BE2C (cell line): ENCODE measurements around the gene HNRNPDL.

Experiments
- DNase-seq: peaks from one replicate; pipeline ENCODE4 v3.0.0-alpha.2; 2020
- H3K27me3 ChIP-seq: fragments of 250-450 bp; sonication (Bioruptor Pico); 2 replicates; pipeline ENCODE4 v1.5.1; 2020; ENCODE audit warnings: mild to moderate bottlenecking
- H3K36me3 ChIP-seq: fragments of 250-450 bp; sonication (Bioruptor Pico); 2 replicates; pipeline ENCODE4 v1.5.1; 2020; ENCODE audit warnings: mild to moderate bottlenecking
- H3K4me1 ChIP-seq: fragments of 250-450 bp; sonication (Bioruptor Pico); 2 replicates; pipeline ENCODE4 v1.5.1; 2020
- H3K4me3 ChIP-seq: 2 replicates; pipeline ENCODE4 v1.5.1; 2011; ENCODE audit warnings: low read depth, low read length
- H3K9me3 ChIP-seq: fragments of 250-450 bp; sonication (Bioruptor Pico); 2 replicates; pipeline ENCODE4 v1.5.1; 2020
- TF ChIP-seq, protein P1 (sequence below): IDR thresholded peaks from 2 replicates; pipeline ENCODE4 v1.5.1; 2012; ENCODE audit warnings: mild to moderate bottlenecking, low read depth, low read length

HNRNPDL gene

DNA sequence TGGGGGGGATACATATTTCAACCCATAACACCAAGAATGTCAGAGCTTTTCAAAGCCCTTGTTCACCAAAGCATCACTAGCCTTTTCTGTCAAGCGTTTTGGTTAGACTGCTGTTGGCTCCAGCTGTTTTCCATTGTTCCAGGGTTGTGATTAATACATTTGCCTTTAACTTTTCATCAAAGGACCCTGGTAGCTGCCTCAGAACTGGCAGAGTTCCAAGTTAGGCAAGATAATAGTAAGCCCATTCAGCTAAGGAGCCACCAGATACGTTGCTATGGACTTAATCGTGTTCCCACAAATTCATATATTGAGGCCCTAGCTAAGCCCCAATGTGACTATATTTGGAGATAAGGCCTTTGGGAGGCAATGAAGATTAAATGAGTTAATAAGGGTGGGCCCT lies 37.2 kb upstream of the HNRNPDL start:
- no peak overlapping the region for H3K4me3 ChIP-seq
- TF ChIP-seq, protein P1, sequence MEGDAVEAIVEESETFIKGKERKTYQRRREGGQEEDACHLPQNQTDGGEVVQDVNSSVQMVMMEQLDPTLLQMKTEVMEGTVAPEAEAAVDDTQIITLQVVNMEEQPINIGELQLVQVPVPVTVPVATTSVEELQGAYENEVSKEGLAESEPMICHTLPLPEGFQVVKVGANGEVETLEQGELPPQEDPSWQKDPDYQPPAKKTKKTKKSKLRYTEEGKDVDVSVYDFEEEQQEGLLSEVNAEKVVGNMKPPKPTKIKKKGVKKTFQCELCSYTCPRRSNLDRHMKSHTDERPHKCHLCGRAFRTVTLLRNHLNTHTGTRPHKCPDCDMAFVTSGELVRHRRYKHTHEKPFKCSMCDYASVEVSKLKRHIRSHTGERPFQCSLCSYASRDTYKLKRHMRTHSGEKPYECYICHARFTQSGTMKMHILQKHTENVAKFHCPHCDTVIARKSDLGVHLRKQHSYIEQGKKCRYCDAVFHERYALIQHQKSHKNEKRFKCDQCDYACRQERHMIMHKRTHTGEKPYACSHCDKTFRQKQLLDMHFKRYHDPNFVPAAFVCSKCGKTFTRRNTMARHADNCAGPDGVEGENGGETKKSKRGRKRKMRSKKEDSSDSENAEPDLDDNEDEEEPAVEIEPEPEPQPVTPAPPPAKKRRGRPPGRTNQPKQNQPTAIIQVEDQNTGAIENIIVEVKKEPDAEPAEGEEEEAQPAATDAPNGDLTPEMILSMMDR = no peak
- no peaks in the 10 kb centered on the region for H3K9me3 ChIP-seq
- H3K36me3 ChIP-seq = peaks cover 20% of the 10 kb centered on the region
- H3K4me1 ChIP-seq = peaks cover 6% of the 10 kb centered on the region
- DNase-seq = peak; percentile 33
- H3K27me3 ChIP-seq = no peaks in the 10 kb centered on the region

- Histone ChIP-seq H3K27me3 (no peaks in the 10 kb centered on the region), H3K4me3 (no peak overlapping the region), H3K4me1 (peaks cover 11% of the 10 kb centered on the region), H3K9me3 (no peaks in the 10 kb centered on the region), H3K36me3 (peaks cover 45% of the 10 kb centered on the region)
- no peak for DNase-seq
- TF ChIP-seq, protein P1 = no peak
Observed at GRCh38 chr4:82463221-82463620, 33.0 kb upstream of the HNRNPDL start.

DNA sequence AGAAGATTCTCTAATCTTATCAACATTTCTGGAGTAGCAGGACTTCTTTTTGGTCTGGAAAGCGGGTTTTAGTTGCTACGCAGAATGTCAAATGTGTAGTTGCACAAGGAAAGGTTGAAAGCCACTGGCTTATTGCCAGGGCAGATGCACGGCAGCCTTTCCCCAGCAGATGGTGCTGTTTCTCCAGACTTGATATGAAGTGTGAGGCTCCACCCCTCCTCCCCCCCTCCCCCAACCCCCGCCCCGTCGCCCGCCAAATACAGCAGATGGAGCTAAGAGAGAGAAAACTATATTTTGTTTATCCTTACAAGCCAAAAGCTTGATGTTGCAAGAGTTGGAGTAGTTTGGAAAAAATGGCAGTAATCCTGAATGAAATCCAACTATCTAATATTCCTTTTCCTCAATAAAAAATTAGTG lies 32.2 kb upstream of the HNRNPDL start:
- DNase-seq = peak; percentile 84
- Histone ChIP-seq H3K36me3 (peaks cover 47% of the 10 kb centered on the region), H3K27me3 (no peaks in the 10 kb centered on the region), H3K9me3 (no peaks in the 10 kb centered on the region), H3K4me1 (peaks cover 9% of the 10 kb centered on the region), H3K4me3 (no peak overlapping the region)
- TF ChIP-seq, protein P1 = peak; percentile 75

GRCh38 chr4:82461710-82462109 lies 31.4 kb upstream of the HNRNPDL start:
- H3K4me3 ChIP-seq = no peak overlapping the region
- peaks cover 4% of the 10 kb centered on the region; the same call in 1 of the 2 replicates for H3K4me1 ChIP-seq
- TF ChIP-seq, protein P1 = no peak
- H3K27me3 ChIP-seq = no peaks in the 10 kb centered on the region
- H3K9me3 ChIP-seq = no peaks in the 10 kb centered on the region
- peaks cover 48% of the 10 kb centered on the region for H3K36me3 ChIP-seq
- no peak for DNase-seq

GRCh38 chr4:82458729-82459128 lies 28.5 kb upstream of the HNRNPDL start:
- TF ChIP-seq, protein P1 = no peak
- 0 out of 2 replicates have a peak, but pooled peaks cover 4% of the 10 kb centered on the region for H3K4me1 ChIP-seq
- H3K27me3 ChIP-seq = no peaks in the 10 kb centered on the region
- H3K4me3 ChIP-seq = no peak overlapping the region
- peaks cover 68% of the 10 kb centered on the region for H3K36me3 ChIP-seq
- H3K9me3 ChIP-seq = no peaks in the 10 kb centered on the region
- no peak for DNase-seq

DNA sequence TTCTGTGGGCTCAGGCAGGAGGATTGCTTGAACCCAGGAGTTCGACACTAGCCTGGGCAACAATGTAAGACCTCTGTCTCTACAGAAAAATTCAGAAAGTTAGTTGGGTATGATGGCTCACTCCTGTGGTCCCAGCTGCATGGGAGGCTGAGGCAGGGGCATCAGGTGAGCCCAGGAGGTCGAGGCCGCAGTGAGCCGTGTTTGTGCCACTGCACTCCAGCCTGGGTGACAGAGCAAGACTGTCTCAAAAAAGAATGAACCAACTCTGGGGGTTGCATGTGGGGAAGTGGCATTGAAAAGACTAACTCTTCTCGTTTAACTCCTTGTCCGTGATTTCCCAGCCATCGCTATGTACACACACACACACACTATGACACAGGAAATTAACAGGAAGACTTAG lies 27.0 kb upstream of the HNRNPDL start:
- Histone ChIP-seq H3K27me3 (no peaks in the 10 kb centered on the region), H3K9me3 (no peaks in the 10 kb centered on the region), H3K36me3 (peaks cover 75% of the 10 kb centered on the region), H3K4me1 (0 out of 2 replicates have a peak, but pooled peaks cover 4% of the 10 kb centered on the region), H3K4me3 (no peak overlapping the region)
- DNase-seq = no peak
- TF ChIP-seq, protein P1 = no peak
